Measurements from ENCODE around the gene PITPNC1. TPM values are rescaled to one million over a fixed set of nuclear protein-coding genes. Genes with fewer than 3 reads are reported as not detected.

The PITPNC1 gene
- total RNA-seq, 1 experiment from 2014 or later, result 4.2 TPM

DNA sequence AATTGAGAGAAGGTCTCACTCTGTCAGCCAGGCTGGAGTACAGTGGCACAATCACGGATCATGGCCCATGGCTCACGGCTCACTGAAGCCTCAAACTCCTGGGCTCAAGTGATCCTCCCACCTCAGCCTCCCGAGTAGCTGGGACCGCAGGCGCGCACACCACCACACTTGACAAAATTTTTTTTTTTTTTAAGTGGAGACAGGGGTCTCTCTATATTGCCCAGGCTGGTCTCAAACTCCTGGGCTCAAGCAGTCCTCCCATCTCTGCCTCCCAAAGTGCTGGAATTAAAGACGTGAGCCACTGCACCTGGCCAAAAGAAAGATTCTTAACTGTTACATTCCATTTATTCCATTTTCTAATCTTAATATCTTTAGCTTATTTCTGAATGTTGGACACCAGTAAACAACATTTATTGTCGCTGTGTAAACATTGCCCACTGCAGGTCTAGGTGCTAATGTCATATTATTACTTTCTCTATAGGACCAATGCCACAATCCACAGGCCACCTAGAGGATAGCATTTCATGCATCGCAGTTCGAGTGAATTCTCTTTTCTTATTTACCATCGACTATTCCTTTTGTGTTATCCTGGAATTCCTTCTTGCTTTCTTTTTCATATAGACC is 123.7 kb downstream of the PITPNC1 start:
- no peak overlapping the region for H3K27ac Mint-ChIP-seq (ENCODE audit: unreplicated experiment)
- ChIA-PET CTCF (no interaction called here), POLR2A (no interaction called here)
- no peaks in the 10 kb centered on the region for H3K4me1 ChIP-seq
- DNase-seq, result no peak
- H3K27me3 ChIP-seq (replicated peaks; ENCODE audit: control insufficient read depth, insufficient read depth, low read length), result no peaks in the 10 kb centered on the region
- H3K4me1 Mint-ChIP-seq (ENCODE audit: low read depth, unreplicated experiment), result no peaks in the 10 kb centered on the region
- no peak overlapping the region for H3K4me3 Mint-ChIP-seq (ENCODE audit: unreplicated experiment)
- no peaks in the 10 kb centered on the region for H3K9me3 ChIP-seq
- no peaks in the 10 kb centered on the region for H3K9me3 Mint-ChIP-seq (ENCODE audit: unreplicated experiment)
- intact Hi-C loops (cut with micrococcal nuclease; ENCODE audit: unreplicated experiment), result no loop called here
- H3K36me3 Mint-ChIP-seq (ENCODE audit: insufficient read depth, unreplicated experiment), result no peaks in the 10 kb centered on the region
- H3K4me3 ChIP-seq (ENCODE audit: low read depth, low read length), result no peak overlapping the region
- BruUV-seq (replicated peaks), result no TSS peak
- no peaks in the 10 kb centered on the region for H3K36me3 ChIP-seq (ENCODE audit: control insufficient read depth, insufficient read depth, low read length)
- H3K27me3 Mint-ChIP-seq (ENCODE audit: insufficient read depth, unreplicated experiment), result no peaks in the 10 kb centered on the region
- TF ChIP-seq, protein P1, sequence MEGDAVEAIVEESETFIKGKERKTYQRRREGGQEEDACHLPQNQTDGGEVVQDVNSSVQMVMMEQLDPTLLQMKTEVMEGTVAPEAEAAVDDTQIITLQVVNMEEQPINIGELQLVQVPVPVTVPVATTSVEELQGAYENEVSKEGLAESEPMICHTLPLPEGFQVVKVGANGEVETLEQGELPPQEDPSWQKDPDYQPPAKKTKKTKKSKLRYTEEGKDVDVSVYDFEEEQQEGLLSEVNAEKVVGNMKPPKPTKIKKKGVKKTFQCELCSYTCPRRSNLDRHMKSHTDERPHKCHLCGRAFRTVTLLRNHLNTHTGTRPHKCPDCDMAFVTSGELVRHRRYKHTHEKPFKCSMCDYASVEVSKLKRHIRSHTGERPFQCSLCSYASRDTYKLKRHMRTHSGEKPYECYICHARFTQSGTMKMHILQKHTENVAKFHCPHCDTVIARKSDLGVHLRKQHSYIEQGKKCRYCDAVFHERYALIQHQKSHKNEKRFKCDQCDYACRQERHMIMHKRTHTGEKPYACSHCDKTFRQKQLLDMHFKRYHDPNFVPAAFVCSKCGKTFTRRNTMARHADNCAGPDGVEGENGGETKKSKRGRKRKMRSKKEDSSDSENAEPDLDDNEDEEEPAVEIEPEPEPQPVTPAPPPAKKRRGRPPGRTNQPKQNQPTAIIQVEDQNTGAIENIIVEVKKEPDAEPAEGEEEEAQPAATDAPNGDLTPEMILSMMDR (IDR thresholded peaks at IDR 0.05; ENCODE audit: insufficient read depth in 1 of 2, low read depth in 1 of 2, low read length in 1 of 2, severe bottlenecking in 1 of 2, unreplicated experiment in 1 of 2), result no peak

DNA sequence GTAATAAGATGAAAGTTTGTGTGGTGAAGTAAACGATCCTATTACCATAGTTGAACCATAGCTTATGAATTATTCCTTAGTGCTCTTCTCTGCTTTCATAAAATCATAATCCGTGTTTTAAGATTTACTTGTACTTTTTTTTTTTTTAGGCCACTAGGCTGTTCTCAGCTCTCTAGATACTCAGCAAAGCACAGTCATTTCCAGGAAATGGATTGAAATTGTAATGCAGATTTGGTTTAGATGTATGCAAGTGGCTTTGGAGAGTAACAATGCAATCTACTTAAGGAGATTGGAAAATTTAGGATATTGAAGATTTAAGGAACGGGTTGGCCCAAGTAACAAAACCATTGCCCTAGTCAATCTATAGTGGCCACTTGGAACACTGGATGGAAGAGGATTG is 125.1 kb downstream of the PITPNC1 start:
- Mint-ChIP-seq H3K4me3 (ENCODE audit: unreplicated experiment) (no peak overlapping the region), H3K9me3 (ENCODE audit: unreplicated experiment) (no peaks in the 10 kb centered on the region), H3K27ac (ENCODE audit: unreplicated experiment) (no peak overlapping the region), H3K27me3 (ENCODE audit: insufficient read depth, unreplicated experiment) (no peaks in the 10 kb centered on the region), H3K4me1 (ENCODE audit: low read depth, unreplicated experiment) (no peaks in the 10 kb centered on the region), H3K36me3 (ENCODE audit: insufficient read depth, unreplicated experiment) (no peaks in the 10 kb centered on the region)
- no peaks in the 10 kb centered on the region for H3K4me1 ChIP-seq
- DNase-seq, result no peak
- TF ChIP-seq, protein P1 (IDR thresholded peaks at IDR 0.05; ENCODE audit: insufficient read depth in 1 of 2, low read depth in 1 of 2, low read length in 1 of 2, severe bottlenecking in 1 of 2, unreplicated experiment in 1 of 2), result no peak
- intact Hi-C loops (cut with micrococcal nuclease; ENCODE audit: unreplicated experiment), result no loop called here
- ChIA-PET POLR2A (no interaction called here), CTCF (no interaction called here)
- H3K36me3 ChIP-seq (ENCODE audit: control insufficient read depth, insufficient read depth, low read length), result no peaks in the 10 kb centered on the region
- no TSS peak for BruUV-seq (replicated peaks)
- H3K9me3 ChIP-seq, result no peaks in the 10 kb centered on the region
- no peak overlapping the region for H3K4me3 ChIP-seq (ENCODE audit: low read depth, low read length)
- no peaks in the 10 kb centered on the region for H3K27me3 ChIP-seq (replicated peaks; ENCODE audit: control insufficient read depth, insufficient read depth, low read length)

DNA sequence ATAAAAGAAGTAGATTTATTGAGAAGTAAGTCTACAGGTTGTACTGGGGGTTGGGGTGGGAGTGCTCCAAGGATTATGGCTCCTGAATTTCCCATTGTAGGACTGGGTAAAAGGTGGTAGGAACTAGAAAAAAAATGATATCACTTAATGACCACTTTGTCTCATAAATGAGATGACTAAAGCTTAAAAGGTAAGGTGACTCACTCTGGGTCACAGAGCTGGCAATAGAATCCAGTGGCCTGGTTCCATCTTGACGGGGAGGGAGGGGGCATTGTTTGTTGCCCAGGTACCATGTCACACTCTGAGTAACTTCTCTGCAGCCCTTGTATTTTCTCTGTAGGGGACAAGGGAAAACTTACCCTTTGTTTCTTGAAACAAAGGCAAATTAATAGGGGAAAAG is 126.1 kb downstream of the PITPNC1 start:
- intact Hi-C loops (cut with micrococcal nuclease; ENCODE audit: unreplicated experiment), result no loop called here
- Mint-ChIP-seq H3K27me3 (ENCODE audit: insufficient read depth, unreplicated experiment) (no peaks in the 10 kb centered on the region), H3K27ac (ENCODE audit: unreplicated experiment) (no peak overlapping the region)

More for the DNA sequence above, 126.1 kb downstream of the PITPNC1 start:
- Mint-ChIP-seq H3K4me3 (ENCODE audit: unreplicated experiment) (no peak overlapping the region), H3K36me3 (ENCODE audit: insufficient read depth, unreplicated experiment) (no peaks in the 10 kb centered on the region), H3K9me3 (ENCODE audit: unreplicated experiment) (no peaks in the 10 kb centered on the region), H3K4me1 (ENCODE audit: low read depth, unreplicated experiment) (no peaks in the 10 kb centered on the region)
- no peaks in the 10 kb centered on the region for H3K27me3 ChIP-seq (replicated peaks; ENCODE audit: control insufficient read depth, insufficient read depth, low read length)
- DNase-seq, result no peak
- ChIA-PET POLR2A (no interaction called here), CTCF (no interaction called here)
- no peaks in the 10 kb centered on the region for H3K36me3 ChIP-seq (ENCODE audit: control insufficient read depth, insufficient read depth, low read length)
- H3K4me1 ChIP-seq, result no peaks in the 10 kb centered on the region
- no peak overlapping the region for H3K4me3 ChIP-seq (ENCODE audit: low read depth, low read length)
- TF ChIP-seq, protein P1 (IDR thresholded peaks at IDR 0.05; ENCODE audit: insufficient read depth in 1 of 2, low read depth in 1 of 2, low read length in 1 of 2, severe bottlenecking in 1 of 2, unreplicated experiment in 1 of 2), result no peak
- BruUV-seq (replicated peaks), result no TSS peak
- 0 out of 2 replicates have a peak, but pooled peaks cover 4% of the 10 kb centered on the region for H3K9me3 ChIP-seq
